GM12801 (cell line): Measurements from ENCODE around the gene SMAD2.

Source experiments
- TF ChIP-seq, protein P1 (sequence below): IDR thresholded peaks from one replicate; pipeline ENCODE4 v1.5.1; 2011; ENCODE audit warnings: control low read depth; ENCODE audit not compliant: insufficient read length; ENCODE audit errors: extremely low read depth

SMAD2 gene

DNA sequence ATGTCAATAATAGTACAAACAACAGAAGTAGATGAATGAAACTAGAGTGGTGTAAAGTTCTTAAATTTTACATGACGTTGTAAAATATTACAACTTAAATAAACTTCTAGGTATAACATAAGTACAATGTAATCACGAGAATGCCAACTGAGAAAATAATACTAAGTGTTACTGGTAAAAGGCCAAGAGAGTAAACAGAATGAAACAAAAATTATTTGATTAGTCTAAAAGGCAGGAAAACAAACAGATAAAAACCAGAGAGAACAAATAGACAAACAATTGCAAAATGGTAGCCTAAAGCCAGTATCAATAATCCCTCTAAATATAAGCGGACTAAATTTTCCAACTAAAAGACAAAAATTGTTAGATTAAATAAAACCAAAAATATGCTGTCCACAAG, 71.9 kb downstream of the SMAD2 start:
- TF ChIP-seq, protein P1, sequence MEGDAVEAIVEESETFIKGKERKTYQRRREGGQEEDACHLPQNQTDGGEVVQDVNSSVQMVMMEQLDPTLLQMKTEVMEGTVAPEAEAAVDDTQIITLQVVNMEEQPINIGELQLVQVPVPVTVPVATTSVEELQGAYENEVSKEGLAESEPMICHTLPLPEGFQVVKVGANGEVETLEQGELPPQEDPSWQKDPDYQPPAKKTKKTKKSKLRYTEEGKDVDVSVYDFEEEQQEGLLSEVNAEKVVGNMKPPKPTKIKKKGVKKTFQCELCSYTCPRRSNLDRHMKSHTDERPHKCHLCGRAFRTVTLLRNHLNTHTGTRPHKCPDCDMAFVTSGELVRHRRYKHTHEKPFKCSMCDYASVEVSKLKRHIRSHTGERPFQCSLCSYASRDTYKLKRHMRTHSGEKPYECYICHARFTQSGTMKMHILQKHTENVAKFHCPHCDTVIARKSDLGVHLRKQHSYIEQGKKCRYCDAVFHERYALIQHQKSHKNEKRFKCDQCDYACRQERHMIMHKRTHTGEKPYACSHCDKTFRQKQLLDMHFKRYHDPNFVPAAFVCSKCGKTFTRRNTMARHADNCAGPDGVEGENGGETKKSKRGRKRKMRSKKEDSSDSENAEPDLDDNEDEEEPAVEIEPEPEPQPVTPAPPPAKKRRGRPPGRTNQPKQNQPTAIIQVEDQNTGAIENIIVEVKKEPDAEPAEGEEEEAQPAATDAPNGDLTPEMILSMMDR, result no peak

DNA sequence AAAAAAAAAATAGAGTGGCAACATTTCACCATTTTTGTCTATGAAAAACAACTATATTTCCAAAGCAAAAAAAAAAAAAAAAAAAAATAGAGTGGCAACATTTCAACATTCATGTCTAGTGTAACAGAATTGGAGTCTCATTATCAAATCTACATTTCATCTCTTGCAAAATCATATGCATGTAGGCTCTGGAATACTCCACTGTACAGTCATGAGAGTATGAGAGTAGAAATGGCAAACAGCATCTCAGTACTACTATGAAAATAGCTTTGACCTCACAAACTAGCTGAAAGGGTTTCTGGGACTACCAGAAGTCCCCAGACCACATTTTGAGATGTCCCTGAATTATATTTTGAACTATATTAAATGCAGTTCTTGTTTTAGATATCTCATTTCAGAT, 82.8 kb downstream of the SMAD2 start:
- TF ChIP-seq, protein P1, result no peak

DNA sequence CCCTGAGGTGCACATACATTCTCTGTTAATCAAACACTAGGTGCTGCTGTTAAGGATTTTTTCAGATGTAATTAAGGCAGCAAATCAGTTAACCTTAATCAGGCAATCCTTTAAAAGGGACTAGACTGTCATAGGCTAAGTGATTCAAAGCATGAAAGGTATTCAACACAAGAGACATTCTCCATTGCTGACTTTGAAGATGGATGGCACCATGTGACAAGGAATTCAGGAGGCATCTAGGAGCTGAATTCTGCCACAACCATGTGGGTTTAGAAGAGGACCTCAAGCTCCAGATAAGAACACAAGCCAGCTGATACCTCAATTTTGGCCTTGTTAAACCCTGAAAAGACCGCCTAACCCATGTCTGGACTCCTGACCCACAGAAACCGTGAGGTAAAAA, 84.0 kb downstream of the SMAD2 start:
- TF ChIP-seq, protein P1, result no peak

DNA sequence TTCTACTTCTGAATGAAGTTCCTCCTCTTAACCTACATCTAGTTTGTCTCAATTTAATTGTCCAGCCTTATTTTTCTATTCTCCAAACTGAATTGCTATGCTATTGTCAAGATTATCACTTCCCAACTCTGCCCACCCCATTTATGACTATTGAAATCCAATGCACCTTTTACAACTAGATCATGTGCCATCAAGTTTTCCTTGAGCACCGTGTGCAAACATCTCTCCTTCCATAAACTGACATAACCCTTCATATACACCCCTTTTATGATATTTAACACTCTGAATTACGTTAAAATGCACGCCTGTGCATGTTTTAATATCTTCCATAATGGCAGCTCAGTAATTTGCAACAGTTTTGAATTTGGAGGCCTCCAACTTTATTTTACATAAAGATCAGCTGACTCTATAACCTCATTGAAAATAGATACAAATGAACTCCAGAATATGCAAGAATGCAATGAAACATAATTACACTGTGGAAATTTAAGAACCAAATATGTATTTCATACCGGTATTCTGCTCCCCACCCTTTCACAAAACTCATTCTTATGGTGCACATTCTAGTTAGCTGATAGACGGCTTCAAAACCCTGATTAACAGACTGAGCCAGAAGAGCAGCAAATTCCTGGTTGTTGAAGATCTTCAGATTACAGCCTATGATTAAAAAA, 85.5 kb downstream of the SMAD2 start:
- TF ChIP-seq, protein P1, result no peak

DNA sequence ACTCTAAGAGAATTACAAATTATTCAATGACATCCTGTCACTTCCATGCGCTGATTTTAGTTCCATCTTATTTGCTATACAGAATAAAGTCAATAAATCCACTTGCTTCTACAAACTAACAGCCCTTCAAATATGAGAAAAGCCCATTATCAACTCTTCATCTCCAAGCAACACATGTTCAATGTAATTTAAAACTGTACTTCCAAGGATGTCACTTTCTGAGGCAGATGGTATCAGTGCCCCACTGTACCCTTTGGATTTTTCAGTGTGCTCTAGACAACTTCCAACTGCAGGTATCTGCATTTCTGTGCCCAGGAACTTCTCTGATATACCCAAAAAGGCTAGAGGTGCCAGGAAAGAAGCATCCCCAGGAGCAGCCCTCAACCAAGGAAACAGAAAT, 87.6 kb downstream of the SMAD2 start:
- TF ChIP-seq, protein P1, result no peak

DNA sequence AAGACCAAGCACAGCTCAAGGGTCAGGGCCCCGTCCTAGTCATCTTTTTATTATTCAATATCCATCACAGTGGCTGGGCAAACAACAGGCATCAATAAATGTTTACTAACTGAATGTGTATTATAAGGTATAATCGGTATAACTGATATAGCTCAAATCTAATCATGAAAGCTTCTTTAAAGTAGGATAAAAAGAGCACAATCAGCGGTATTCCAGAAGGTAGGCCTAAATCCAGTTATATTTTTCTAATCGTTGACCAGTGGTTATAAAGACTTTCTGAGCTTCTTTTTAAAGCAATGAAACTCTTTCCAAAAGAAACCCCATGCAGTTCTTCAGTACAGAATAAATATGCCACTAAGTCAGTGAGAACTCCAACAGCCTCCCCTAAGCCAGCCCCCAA, 92.1 kb downstream of the SMAD2 start:
- TF ChIP-seq, protein P1, result no peak

DNA sequence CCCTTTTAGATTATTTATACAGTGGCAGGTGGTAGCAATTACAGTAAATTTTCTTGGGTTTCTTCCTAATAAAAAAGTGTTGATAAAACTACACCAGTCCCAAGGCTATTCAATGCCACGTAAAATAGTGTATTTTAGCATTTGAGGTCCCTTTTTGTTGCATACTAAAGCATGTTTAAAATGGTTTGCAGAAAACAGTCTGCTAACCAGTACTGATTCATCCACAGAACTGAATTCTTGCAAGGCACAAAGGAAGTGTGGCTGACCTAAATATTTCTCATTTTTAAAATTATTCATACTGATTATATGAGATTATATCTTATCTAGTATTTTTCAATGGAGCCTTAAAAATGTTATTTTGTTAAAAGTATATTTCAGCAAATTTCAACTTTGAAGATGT, 98.1 kb downstream of the SMAD2 start:
- TF ChIP-seq, protein P1, result no peak
